ENCODE results near the gene ERBIN.
"Not testable (repeated sequence)": the region's sequence is repeated elsewhere in the genome, so short reads cannot be mapped to it uniquely, and the experiment has no call there.

Gene ERBIN

GRCh38 chr5:65926276-65926783 is at the start of gene ERBIN:
ERBIN (plus strand) TSS chr5:65926575; CDS start chr5:65992719, 66,144 bp downstream.
- peak; percentile 85 for DNase-seq

- no peak for DNase-seq
Observed at GRCh38 chr5:65876970-65877369, 49.4 kb upstream of the ERBIN start.

GRCh38 chr5:65879668-65880256 is 46.6 kb upstream of the ERBIN start:
- not testable (repeated sequence) for DNase-seq

- no peak for DNase-seq
Observed at GRCh38 chr5:65880496-65881072, 45.8 kb upstream of the ERBIN start.

- DNase-seq = no peak
Observed at GRCh38 chr5:65882278-65882677, 44.1 kb upstream of the ERBIN start.

- DNase-seq = no peak
Observed at GRCh38 chr5:65883461-65883860, 42.9 kb upstream of the ERBIN start.

GRCh38 chr5:65886387-65886786 is 40.0 kb upstream of the ERBIN start:
- DNase-seq = no peak

- DNase-seq = not testable (repeated sequence)
Observed at GRCh38 chr5:65892024-65892423, 34.4 kb upstream of the ERBIN start.

- no peak for DNase-seq
Observed at GRCh38 chr5:65892801-65893200, 33.6 kb upstream of the ERBIN start.

GRCh38 chr5:65893749-65894430 is 32.5 kb upstream of the ERBIN start:
- DNase-seq = no peak

GRCh38 chr5:65895891-65896290 is 30.5 kb upstream of the ERBIN start:
- no peak for DNase-seq

GRCh38 chr5:65900746-65901145 is 25.6 kb upstream of the ERBIN start:
- DNase-seq = no peak

GRCh38 chr5:65902104-65902503 is 24.3 kb upstream of the ERBIN start:
- no peak for DNase-seq

- no peak for DNase-seq
Observed at GRCh38 chr5:65903581-65903980, 22.8 kb upstream of the ERBIN start.

- no peak for DNase-seq
Observed at GRCh38 chr5:65906256-65906655, 20.1 kb upstream of the ERBIN start.

GRCh38 chr5:65907135-65907534 is 19.2 kb upstream of the ERBIN start:
- no peak for DNase-seq

GRCh38 chr5:65910711-65911110 is 15.7 kb upstream of the ERBIN start:
- DNase-seq = no peak

- DNase-seq = no peak
Observed at GRCh38 chr5:65912311-65912710, 14.1 kb upstream of the ERBIN start.

GRCh38 chr5:65913519-65913918 is 12.9 kb upstream of the ERBIN start:
- no peak for DNase-seq

- DNase-seq = no peak
Observed at GRCh38 chr5:65914641-65915196, 11.7 kb upstream of the ERBIN start.

GRCh38 chr5:65915661-65916060 is 10.7 kb upstream of the ERBIN start:
- DNase-seq = not testable (repeated sequence)

- no peak for DNase-seq
Observed at GRCh38 chr5:65916066-65916465, 10.3 kb upstream of the ERBIN start.

GRCh38 chr5:65916636-65917035 is 9.7 kb upstream of the ERBIN start:
- DNase-seq = no peak

- DNase-seq = no peak
Observed at GRCh38 chr5:65919773-65920172, 6.6 kb upstream of the ERBIN start.

Measured in activated CD8-positive, alpha-beta memory T cell treated with anti-CD3 and anti-CD28 coated beads, Interleukin-2, amount 50 U/mL, for 48 hours (primary cell).